Raji (cell line): ENCODE data around the gene BCL2L2.
A peak's percentile ranks its signal among the peaks of the same experiment; 100 is the strongest.

Experiments
- POLR2A ChIP-seq: IDR thresholded peaks from 2 replicates; pipeline ENCODE4 v1.6.1; 2011; ENCODE audit warnings: low read depth, low read length, control low read depth; ENCODE audit not compliant: insufficient read depth

Gene BCL2L2, protein sequence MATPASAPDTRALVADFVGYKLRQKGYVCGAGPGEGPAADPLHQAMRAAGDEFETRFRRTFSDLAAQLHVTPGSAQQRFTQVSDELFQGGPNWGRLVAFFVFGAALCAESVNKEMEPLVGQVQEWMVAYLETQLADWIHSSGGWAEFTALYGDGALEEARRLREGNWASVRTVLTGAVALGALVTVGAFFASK

DNA sequence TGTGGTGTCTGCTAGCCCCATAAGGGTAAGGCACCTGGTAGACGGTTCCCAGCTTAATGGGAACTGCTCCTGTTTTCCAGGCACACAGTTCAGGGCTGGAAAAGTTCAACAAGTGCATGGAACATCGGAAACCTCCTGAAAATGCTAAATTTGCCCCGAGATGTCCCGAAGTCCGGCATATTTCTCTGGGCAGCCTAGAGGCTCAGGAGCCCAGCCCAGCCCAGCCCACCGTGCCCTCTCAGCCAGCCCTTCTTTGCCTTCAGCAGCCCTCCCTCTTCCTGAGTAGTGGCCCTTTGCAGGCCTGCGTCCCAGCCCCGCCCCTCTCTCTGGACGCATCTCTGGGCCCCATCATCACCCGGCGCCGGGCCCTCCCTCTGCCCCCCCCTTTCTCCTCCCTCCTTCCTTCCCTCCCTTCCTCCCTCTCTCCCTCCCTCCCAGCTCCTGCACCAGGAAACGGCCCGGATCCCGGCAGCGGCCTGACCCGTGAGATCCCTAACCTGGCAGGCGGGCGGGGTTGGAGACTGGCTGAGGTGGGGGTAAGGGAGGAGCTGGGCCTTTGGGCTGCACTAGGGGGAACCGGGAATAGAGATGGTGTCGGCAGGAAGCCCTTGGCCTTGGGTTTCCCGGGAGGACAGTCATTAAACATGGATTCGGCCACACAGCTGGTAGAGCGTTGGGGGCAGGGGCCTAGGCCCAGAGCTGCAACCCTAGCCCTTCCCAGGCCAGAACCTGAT is at the start of gene BCL2L2:
TSS of gene BCL2L2 (plus strand) at position 422 of the 734 bp plus-strand sequence. CDS start 935 bp downstream, outside the sequence.
- peak; percentile 84 for TF ChIP-seq POLR2A

GRCh38 chr14:23258256-23258655 is 48.4 kb upstream of the BCL2L2 start:
- TF ChIP-seq POLR2A, result no peak

DNA sequence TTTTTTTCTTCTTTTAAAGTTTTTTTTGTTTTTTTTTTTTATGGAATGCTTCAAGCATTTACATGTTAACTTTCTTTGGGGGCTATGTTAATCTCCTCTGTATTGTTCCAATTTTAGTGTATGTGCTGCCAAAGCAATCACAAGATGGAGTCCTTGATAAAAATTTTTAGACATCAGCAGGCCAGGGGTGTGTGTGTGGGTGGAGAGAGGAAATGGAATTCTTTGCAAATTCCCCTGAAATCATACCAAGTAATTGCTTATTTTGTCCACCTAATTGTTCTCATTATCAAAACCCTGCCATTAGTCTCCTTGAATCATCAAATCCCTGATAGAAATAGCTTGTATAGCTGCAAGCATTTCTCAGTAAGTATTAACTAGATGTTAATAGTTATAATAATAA is 47.2 kb upstream of the BCL2L2 start:
- no peak for TF ChIP-seq POLR2A

- TF ChIP-seq POLR2A, result no peak
Observed at GRCh38 chr14:23269193-23269592, 37.4 kb upstream of the BCL2L2 start.

- no peak for TF ChIP-seq POLR2A
Observed at GRCh38 chr14:23275412-23275811, 31.2 kb upstream of the BCL2L2 start.

DNA sequence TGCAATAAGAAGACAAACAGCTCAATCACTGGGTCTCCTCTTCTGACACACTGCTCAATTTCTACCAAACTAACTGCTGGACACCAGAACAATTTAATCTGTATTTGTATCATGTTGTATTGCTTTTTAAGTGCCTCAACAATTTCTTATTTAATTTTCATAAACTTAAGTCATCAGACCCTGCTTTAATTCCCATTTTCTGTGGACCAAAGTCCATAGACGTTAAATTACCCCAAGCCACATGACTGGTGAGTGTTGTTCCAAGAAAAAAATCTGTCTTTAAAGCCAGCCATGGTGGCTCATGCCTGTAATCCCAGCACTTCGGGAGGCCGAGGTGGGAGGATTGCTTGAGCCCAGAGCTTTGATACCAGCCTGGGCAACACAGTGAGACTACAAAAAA is 29.4 kb upstream of the BCL2L2 start:
- TF ChIP-seq POLR2A, result no peak

DNA sequence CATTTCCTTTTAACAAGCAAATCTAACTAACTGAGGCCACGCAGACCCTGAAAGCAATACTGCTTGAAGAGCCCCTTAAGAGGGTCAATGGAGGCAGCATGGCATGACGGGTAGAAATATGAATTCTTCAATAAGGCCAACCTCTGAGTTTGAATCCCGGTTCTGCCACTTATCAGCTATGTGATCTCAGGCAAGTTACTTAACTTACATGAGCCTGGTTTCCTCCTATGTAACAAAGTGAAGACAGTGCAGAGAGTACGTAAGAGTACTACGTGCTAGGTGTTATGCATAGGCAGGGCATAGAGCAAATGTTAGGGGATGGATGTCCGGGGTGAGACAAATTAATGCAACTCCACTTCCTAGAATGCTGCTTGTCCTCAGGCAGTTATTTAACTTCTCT is 25.4 kb upstream of the BCL2L2 start:
- TF ChIP-seq POLR2A, result no peak

GRCh38 chr14:23284654-23285529 is 21.7 kb upstream of the BCL2L2 start:
- no peak for TF ChIP-seq POLR2A

DNA sequence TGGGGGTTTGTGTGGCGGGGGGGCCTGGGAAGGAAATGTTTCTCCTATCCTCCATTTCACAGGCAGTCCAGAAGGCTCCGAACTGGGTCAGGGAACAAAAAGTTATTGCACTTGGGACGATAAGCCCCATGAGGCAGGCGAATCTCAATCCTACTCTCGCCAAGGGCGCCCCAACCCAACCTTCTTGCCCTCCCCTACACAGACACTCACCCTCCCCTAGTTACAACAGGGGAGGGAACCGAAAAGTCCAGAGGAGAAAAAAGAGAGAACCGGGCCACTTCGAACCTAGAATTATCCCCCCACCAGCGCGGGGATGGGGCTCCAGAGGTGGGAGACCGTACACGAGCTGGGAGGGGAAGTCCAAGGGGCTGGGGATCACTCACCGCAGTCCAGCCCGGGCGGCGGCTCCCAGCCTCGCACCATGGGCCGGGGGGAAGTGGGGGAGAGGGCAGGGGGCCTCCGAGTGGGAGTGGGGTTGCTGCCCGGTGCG is 21.1 kb upstream of the BCL2L2 start:
- TF ChIP-seq POLR2A, result no peak

- peak; percentile 69; the same call in 1 of the 2 replicates for TF ChIP-seq POLR2A
Observed at GRCh38 chr14:23286020-23286901, 20.4 kb upstream of the BCL2L2 start, which contains the start of gene HOMEZ. HOMEZ (minus strand) TSS chr14:23286132; CDS start chr14:23285952, 180 bp downstream.

DNA sequence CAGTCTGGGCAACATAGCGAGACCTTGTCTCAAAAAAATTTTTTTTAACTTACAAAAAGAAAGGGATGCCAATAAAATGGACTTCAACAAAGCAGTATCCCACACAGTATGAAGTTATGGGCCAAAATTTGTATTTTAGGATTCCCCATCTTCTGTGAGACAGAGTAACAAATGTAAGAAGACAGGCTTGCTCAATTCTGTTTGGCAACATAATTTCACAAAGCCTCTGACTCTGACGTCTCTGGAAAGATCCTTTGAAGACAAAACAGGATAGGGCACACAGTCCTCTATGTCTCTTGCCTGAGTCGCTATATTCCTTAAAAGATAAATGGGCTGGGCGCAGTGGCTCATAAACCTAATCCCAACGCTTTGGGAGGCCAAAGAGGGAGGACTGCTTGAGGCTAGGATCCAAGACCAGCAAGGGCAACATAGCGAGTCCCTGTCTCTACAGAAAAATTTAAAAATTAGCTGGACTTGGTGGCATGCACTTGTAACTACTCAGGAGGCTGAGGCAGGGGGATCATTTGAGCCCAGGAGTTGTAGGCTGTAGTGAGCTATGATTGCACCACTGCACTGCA is 19.6 kb upstream of the BCL2L2 start:
- no peak for TF ChIP-seq POLR2A

GRCh38 chr14:23294734-23295561 is 11.7 kb upstream of the BCL2L2 start:
- peak; percentile 35; the same call in 1 of the 2 replicates for TF ChIP-seq POLR2A
